ACC112 (cell line): ENCODE results near the gene CAST.
A peak's percentile ranks its signal among the peaks of the same experiment; 100 is the strongest.

Experiments
- H2AFZ ChIP-seq: fragments of 200-600 bp; sonication (generic); one replicate; pipeline ENCODE4 v1.6.0; 2017; ENCODE audit warnings: antibody characterized with exemption, low read length; ENCODE audit not compliant: unreplicated experiment
- H3K27ac ChIP-seq: fragments of 200-600 bp; sonication (generic); 2 replicates; pipeline ENCODE4 v1.5.1; 2014; ENCODE audit warnings: low read depth, mild to moderate bottlenecking, antibody characterized with exemption, low read length, moderate library complexity
- H3K27me3 ChIP-seq: fragments of 200-600 bp; sonication (generic); 2 replicates; pipeline ENCODE4 v1.6.1; 2014; ENCODE audit warnings: mild to moderate bottlenecking, antibody characterized with exemption, low read length, moderate library complexity, mixed read lengths; ENCODE audit not compliant: insufficient read depth
- H3K36me3 ChIP-seq: fragments of 200-600 bp; sonication (generic); 2 replicates; pipeline ENCODE4 v1.6.1; 2016; ENCODE audit warnings: mild to moderate bottlenecking, antibody characterized with exemption, low read length, moderate library complexity, mixed read lengths; ENCODE audit not compliant: insufficient read depth
- H3K4me1 ChIP-seq: fragments of 200-600 bp; sonication (generic); one replicate; pipeline ENCODE4 v1.6.1; 2016; ENCODE audit warnings: low read length, mixed read lengths; ENCODE audit not compliant: insufficient read depth, unreplicated experiment, control insufficient read depth
- H3K4me3 ChIP-seq: fragments of 200-600 bp; sonication (generic); 2 replicates; pipeline ENCODE4 v1.5.1; 2014; ENCODE audit warnings: mild to moderate bottlenecking, low read depth, low read length
- H3K79me2 ChIP-seq: fragments of 200-600 bp; sonication (generic); one replicate; pipeline ENCODE4 v1.6.0; 2016; ENCODE audit warnings: low read length; ENCODE audit not compliant: control insufficient read depth, unreplicated experiment, insufficient read depth

The CAST gene

DNA sequence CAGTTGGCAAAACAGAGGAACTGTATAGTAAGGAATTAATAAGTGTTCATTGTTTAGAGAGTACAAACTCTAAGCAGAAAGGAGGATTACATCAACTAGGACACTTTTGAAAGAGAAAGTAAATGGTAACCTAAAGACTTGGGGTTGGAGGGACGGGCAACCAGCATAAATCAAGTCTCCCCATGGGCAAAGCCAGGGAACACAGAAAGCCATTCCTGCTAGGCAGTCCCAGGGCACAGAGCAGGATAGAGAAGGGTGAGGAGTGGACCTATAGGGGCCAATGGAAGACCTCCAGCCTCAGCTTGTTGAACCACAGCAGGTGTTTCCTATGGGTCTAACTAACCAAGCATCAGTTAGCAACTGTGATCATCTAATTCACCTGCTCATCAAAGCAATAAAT, 154.8 kb downstream of the CAST start:
- Histone ChIP-seq H3K4me1 (peaks cover 9% of the 10 kb centered on the region), H3K27ac (no peak overlapping the region), H2AFZ (no peak overlapping the region)

DNA sequence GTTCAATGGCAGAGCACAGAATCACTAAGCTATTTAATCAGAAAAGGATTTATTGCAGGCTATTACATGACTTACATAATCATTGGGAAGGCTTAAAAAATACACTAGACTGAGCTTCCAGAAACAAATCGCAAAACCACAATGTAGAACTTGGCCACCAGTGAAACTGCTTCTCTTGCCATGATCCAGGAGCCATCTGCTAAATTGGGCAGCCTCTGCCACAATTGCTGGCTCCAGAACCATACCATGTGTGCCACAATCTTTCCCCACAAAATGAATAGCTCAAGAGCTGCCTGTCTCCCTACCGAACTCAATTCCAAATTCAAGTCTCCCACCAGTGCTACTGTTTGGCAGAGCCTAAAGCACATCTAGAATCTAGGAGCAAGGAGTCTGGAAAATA, 155.3 kb downstream of the CAST start:
- Histone ChIP-seq H3K79me2 (no peaks in the 10 kb centered on the region), H3K27me3 (no peaks in the 10 kb centered on the region), H3K4me1 (peaks cover 9% of the 10 kb centered on the region), H3K4me3 (no peak overlapping the region), H3K27ac (no peak overlapping the region), H3K36me3 (no peaks in the 10 kb centered on the region), H2AFZ (no peak overlapping the region)

More for the DNA sequence above, 154.8 kb downstream of the CAST start:
- H3K79me2 ChIP-seq: no peaks in the 10 kb centered on the region
- no peaks in the 10 kb centered on the region for H3K27me3 ChIP-seq
- H3K4me3 ChIP-seq: no peak overlapping the region
- no peaks in the 10 kb centered on the region for H3K36me3 ChIP-seq

DNA sequence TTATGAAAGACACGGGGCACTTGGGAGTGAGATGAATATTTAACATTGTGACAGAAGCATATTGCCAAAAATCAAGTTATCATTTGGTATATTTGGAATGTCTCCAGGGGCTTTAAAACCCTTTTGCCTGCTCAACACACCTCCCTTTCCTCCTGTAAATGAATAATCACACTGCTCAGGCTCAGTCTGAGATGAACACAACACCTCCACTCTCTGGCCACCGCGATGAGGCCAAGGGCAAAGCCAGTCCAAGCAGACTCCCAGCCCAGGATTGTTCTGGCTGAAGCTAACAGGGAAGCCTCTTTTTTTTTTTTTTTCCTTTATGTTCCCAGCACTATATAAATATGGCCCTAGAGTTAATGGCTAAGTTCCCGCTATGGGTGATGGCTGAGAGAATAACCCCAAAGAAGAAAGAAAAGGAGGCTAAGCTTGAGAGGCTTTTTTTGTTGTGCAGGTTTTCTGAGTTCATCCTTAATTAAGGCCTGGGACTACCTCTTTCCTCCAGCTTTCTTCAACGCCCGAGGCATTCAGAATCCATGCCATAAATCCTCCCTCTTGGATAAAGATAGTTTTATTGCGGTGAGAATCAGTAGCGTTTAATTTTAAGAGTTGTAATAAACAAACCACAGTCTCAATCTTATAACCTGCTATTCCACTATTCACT, 156.1 kb downstream of the CAST start:
- Histone ChIP-seq H3K4me1 (peaks cover 9% of the 10 kb centered on the region), H2AFZ (no peak overlapping the region)

DNA sequence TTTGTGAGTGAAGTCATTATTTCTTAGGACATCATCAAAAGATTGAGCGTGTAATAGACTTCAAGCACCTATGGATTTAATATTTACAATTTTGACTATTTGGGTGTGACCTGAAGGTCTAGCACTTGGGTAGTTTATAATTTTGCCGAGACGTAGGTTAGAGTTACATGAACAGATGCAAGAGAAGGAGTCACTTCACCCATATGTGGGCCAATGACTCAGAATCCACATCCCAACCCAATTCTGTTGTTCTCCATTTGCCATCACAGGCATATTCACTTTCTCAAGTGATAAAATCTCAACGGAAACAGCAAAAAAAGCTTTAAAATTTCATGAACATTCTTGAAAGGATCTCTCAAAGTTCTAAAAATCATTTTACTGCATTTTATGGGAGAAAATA, 157.6 kb downstream of the CAST start:
- no peak overlapping the region for H3K27ac ChIP-seq
- no peaks in the 10 kb centered on the region for H3K79me2 ChIP-seq
- H2AFZ ChIP-seq: no peak overlapping the region
- peaks cover 16% of the 10 kb centered on the region for H3K4me1 ChIP-seq
- no peaks in the 10 kb centered on the region for H3K27me3 ChIP-seq
- H3K36me3 ChIP-seq: no peaks in the 10 kb centered on the region
- no peak overlapping the region for H3K4me3 ChIP-seq

More for the DNA sequence above, 156.1 kb downstream of the CAST start:
- no peak overlapping the region for H3K27ac ChIP-seq
- no peaks in the 10 kb centered on the region for H3K79me2 ChIP-seq
- no peaks in the 10 kb centered on the region for H3K36me3 ChIP-seq
- H3K27me3 ChIP-seq: no peaks in the 10 kb centered on the region
- H3K4me3 ChIP-seq: no peak overlapping the region

DNA sequence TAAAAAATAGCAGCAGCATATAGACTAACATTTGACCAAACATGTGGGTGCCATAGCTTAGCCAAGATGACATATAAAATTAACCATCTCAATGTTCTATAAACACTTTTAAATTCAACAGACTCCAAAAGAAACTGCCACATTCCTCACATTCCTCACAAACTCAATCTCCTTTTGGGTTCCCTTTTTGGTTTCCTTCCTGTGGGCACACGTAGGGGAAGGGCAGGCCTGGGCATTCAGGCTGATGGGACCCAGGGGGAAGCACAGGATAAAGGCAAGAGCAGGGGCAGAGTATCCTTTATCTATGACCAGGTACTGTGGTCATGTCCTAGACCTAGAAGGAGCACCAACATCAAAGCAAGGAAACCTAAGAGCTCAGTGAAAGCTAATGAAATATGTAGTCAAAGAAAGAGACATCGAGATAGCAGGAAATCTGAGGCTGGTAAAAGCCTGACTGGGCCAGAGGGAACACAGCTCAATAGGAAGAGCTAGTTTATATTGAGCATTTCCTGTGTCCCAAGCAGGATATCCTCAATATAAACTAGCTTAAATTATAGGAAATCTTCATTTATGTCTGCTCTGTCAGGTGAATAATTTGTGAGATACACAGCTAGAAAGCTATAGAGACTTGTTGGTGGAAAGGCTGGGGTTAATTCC, 159.2 kb downstream of the CAST start:
- H3K79me2 ChIP-seq: no peaks in the 10 kb centered on the region
- H3K36me3 ChIP-seq: no peaks in the 10 kb centered on the region
- H3K27ac ChIP-seq: no peak overlapping the region
- peak overlapping the region; percentile 35 for H2AFZ ChIP-seq
- H3K4me1 ChIP-seq: peaks cover 16% of the 10 kb centered on the region
- no peaks in the 10 kb centered on the region for H3K27me3 ChIP-seq
- no peak overlapping the region for H3K4me3 ChIP-seq

DNA sequence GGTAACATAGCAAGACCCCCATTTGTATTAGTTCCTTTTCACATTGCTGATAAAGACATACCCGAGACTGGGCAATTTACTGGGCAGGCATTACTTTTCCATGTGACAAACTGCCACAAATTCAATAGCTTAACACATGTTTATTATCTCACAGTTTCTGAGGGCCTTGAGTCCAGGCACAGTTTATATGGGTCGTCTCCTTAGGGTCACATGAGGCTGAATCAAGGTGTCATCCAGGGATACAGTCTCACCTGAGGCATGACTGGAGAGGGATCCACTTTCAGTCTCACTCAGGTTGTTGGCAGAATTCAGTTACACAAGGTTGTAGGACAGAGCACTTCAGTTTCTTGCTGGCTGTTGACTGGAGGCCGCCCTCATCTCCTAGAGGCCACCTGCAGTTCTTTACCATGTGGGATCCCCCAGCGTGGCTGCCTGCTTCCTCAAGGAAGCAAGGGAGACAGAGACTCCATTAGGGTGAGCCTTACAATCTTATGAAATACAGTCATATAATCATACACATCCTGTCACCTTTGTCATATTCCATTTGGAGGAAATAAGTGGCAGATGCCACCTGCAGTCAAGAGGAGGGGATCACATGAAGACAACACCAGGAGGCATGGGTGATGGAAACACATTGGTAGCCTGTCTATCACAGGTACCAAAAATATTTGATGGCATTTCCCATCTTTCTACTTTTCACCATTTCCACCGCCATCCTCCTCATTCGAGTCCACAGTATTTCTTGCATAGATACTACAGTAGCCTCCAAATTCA, 160.7 kb downstream of the CAST start:
- no peaks in the 10 kb centered on the region for H3K36me3 ChIP-seq
- no peaks in the 10 kb centered on the region for H3K79me2 ChIP-seq

DNA sequence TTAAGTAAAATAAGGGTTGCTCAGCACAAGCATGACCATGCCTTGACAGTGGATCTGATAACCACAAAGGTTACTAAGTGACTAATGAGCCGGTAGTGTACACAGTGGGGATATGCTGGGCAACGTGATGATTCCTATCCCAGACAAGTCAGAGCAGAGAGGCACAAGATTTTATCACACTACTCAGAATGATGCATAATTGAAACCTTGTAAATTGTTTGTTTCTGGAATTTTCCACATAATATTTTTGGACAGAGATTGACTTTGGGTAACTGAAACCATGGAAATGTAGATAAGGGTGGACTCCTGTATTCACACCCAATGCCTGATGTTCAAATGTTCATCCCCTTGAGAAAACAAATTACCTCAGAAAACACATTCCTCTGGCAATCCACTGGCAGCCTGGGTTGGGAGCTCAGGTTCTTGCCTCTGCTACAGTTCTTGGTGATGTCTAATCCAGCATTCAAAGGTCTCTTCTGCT, 161.8 kb downstream of the CAST start:
- Histone ChIP-seq H3K27ac (no peak overlapping the region), H3K27me3 (no peaks in the 10 kb centered on the region), H2AFZ (no peak overlapping the region), H3K4me3 (no peak overlapping the region), H3K4me1 (peaks cover 16% of the 10 kb centered on the region), H3K79me2 (no peaks in the 10 kb centered on the region), H3K36me3 (no peaks in the 10 kb centered on the region)

More for the DNA sequence above, 160.7 kb downstream of the CAST start:
- Histone ChIP-seq H3K27ac (no peak overlapping the region), H3K27me3 (no peaks in the 10 kb centered on the region), H3K4me3 (no peak overlapping the region), H2AFZ (no peak overlapping the region), H3K4me1 (peaks cover 16% of the 10 kb centered on the region)
